ENCODE results near the gene CHN2.
A peak's percentile ranks its signal among the peaks of the same experiment; 100 is the strongest.

Gene CHN2

GRCh38 chr7:29405891-29406290 lies 211.3 kb downstream of the CHN2 start:
- DNase-seq (ENCODE audit: low spot score): no peak

DNA sequence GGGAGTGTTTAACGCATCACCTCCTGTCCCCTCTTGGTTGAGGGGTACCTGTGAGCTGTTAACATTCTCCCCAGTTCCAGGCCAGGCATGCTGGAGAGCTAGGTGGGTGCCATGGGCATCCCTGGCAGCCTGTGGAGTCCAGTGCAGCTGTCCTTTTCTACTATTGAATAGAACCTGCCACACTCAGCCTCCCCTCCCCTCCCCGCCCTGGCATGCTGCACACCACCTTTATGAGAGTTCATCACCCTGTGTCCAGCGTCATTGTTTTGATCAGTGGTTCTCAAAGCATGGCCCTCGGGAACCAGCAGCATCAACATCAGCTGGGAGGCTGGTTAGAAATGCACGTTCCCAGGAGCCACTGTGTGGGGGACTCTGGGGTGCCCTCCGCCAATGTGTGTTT lies 211.8 kb downstream of the CHN2 start:
- no peak for DNase-seq (ENCODE audit: low spot score)

DNA sequence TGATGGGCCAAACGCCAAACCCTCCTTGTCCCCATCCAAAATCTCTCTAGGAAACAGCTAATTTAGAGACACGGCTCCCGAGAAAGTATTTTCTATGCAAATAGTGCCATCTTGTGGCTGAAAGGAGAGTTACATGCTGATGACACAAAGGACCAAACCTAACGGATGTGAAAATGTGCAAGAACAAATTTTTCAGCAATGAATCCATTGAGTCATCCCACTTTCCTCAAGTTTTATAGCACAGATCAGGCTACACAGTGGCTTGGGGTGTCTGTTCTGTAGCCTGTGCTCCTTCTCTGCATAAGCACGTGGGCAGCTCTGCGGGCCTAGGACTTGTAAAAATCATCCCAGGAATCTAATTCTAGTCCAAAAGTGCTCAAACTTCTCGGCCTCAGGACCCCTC lies 214.3 kb downstream of the CHN2 start:
- DNase-seq (ENCODE audit: low spot score): peak; percentile 82

DNA sequence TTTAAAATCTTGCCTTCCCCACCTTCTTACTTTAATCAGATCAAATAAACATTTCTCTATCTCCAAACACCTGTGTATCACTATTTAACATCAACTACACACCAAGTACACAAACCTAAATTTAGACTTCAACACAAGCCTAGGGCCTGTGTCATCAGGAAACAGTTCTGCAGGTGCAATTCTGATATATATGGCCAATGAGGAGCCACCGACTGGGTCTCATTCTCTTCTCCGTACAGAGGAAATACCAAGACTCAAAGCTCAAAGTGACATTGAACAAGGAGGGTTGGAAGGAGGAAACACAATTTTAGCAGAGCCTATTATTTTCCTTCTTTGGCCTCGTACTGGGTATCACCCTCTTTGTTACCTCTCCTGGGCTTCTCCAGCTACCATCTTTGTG lies 216.4 kb downstream of the CHN2 start:
- no peak for DNase-seq (ENCODE audit: low spot score)

DNA sequence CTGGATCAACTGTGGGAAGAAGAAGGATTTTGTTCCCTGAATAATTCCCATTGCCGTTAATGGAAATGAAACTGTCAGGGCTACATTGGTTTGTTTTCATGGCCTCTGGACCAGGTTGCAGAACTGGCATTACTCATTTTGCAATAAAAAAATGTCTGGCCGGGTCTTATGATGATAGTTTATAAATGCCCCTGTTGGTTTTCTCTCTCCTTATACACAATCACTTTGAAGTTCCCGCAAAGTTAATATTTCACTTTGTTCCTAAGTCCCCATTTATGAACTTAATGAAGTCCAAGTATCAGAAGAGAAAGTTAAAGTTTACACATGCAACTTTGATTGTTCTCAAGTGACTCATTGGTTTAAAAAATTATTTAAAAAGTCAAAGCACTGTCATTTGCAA lies 218.3 kb downstream of the CHN2 start:
- DNase-seq (ENCODE audit: low spot score): peak; percentile 88

DNA sequence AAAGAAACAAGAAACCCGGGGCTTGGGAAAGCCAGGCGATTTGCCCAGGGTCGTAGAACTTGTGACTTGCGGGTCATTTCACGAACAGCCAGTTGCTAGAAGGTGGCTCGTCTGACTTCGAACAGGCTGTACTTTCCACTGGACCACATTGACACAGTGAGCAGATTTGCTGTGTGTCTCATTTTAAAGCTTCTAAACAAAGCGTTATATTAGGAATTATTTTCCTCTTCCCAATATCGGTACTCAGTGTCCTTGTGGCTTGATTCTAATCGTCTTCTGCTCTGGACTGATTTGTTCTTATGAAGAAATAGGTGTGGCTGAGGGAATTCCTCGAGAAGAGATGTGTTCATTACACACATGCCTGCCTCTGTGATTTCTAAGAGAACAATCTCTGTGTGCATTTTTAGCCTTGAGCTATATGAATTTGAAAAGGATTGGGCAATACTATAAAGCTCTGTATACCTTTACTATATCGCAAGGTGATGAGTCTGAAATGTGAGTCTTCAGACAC lies 219.1 kb downstream of the CHN2 start:
- no peak for DNase-seq (ENCODE audit: low spot score)

DNA sequence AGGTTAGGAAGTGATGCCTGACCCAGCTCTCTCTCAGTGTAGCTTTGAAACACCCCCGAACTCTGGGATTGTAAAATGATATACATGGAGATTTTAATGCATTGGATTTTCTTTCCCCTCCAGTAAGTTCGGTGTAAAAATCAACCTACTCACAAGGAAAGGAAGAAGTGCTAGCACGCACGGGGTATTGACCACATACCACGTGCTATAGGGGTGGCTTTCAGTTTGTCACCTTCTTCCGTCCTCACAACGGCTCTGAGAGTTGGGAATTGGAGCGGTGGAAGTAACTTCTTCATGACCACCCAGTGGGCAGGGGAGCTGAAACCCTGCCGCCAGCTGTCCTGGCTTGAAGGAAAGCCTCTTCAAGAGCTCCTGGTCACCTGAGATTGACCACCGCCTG lies 219.6 kb downstream of the CHN2 start:
- DNase-seq (ENCODE audit: low spot score): no peak

DNA sequence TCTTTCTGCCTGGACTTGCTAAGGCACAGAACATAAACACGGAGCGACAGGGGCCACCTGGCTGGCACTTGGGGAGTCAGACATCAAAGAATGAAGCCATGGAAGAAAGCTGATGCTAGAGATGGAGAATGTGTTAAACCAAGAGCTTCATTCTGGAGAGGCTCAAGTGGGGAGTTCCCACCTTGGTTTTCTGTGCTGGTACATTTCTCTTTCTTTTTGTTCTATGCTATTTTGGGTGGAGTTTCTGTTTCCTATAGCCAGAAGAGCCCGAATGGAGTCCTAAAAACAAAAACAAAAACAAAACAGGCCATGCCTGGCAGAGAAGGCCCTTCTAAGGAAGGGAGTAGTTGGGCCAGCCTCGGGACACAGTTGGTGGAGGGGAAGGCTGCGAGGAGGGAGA lies 220.6 kb downstream of the CHN2 start:
- DNase-seq (ENCODE audit: low spot score): no peak

GRCh38 chr7:29416276-29416937 lies 221.8 kb downstream of the CHN2 start:
- DNase-seq (ENCODE audit: low spot score): no peak

DNA sequence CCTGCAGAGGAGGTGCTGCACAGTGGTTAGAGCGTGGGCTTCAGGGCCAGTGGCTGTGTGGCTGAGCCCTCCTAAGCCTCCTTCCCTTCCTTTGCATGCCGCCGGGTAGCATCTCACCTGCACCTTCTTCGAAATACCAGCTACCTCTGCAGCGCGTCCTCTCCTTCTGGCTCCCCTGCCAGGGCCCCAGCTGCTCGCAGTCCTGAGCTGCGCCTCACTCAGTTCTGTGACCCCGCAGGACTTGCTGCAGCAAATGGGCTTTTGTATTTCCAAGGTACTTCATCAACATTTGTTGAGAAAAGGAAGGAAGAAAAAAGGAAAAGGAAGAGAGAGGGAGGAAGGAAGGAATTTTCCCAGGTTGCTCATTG lies 222.3 kb downstream of the CHN2 start:
- no peak for DNase-seq (ENCODE audit: low spot score)

DNA sequence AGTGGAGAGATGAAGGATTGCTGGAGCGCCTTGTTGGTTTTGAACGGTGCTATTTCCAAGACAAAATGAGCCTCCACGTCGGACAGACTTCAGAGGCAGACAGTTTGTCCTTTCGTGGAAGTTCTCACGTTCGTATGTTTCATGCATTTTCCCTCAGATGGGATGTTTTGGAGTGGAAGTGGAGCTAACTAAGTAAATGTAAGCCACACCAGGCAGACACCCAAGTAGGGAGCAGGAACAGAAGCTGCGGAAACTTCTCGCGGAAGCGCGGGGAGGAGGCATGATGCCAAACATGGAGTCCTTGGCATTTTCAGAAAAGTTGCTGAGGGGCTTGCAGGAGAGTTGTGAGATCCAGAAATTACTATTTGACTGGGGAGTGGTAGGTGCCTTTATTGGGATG lies 223.5 kb downstream of the CHN2 start:
- DNase-seq (ENCODE audit: low spot score): no peak

DNA sequence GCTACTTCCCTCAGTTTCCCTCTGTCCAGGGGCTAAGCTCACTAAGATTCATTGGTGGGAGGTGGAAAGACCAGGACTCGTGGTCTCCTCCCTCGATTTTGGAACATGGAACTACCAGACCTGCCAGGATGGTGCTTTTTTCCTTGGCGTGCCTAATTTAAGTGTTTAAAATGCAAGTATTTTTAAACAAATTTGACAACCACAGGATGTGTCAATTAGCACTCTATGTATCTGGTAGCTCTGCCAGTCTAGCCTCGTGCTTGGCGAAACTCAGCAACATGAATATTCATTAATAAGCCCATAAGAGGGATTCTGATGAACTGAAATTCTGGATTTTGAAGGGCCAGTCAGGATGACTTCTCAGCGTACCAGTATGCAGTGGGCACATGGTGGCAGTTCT lies 224.1 kb downstream of the CHN2 start:
- DNase-seq (ENCODE audit: low spot score): no peak

DNA sequence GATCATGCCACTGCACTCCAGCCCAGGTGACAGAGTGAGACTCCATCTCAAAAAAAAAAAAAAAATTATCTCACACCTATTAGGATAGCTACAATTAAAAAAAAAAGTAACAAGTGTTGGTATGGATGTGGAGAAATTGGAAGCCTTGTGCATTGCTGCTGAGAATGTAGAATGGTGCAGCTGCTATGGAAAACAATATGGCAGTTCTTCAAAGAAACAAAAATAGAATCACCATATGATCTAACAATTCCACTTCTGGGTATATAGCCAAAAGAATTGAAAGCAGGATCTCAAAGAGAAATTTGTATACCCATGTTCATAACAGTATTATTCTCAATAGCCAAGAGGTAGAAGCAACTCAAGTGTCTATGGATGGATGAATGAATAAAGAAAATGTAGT lies 225.4 kb downstream of the CHN2 start:
- no peak for DNase-seq (ENCODE audit: low spot score)

DNA sequence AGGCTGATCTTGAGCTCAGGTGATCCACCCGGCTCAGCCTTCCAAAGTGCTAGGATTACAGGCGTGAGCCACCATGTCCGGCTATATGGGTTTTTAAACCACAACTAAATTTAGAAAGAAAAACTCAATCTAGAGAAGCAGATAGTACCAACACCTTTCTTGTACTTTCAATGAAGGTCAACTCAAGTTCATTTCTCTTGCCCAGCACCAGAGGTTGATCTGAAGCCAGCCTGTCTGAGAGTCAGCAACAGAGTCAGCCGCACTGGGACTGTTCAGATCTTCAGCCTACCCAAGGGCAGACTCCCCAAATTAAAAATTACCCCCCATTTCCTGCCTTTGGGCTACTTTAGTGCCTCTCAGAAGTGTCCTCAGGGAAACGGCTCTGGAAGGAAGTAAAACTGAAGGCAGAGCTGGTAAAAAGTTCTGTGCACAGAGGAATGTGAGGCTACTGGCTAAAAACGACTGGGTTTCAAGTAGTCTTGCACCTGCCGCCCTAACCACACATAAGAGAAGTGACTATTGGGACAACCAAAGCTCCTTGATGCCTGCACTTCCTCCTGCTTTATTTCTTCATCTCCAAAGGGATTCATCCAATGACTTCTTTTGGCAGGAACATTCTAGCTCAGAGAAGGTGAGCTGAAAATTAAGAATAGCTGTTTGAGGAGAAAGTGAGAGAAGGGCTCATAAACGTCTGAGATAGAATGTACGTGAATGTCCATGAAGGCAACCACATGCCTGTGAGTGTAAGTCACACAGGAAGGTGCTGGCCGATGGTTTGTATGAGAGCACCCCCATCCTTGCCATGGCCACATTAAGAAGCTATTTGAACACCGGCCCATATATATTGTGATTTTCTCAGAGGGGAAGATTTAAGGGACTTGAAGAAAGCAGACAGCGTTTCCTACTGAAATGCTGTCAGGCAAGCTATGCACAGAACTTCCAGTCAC lies 226.7 kb downstream of the CHN2 start:
- DNase-seq (ENCODE audit: low spot score): no peak

DNA sequence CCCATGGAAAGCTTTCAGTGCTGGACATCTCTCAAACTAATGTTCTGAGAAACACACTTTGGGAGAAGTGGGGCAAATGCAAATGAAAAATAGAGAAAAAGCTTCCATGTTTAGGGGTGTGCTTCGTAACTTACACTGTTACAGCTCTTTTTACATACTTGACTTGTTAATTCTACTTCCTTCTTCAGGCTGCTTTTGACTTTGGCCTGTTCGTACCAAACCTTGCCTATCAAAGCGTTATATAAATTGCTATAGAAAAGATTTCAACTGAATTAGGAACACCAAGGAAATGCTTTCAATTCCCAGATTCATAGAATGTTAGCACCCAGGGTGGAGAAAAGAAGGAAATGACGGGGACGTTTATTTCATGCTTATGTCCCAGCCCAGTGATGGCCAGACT lies 228.3 kb downstream of the CHN2 start:
- no peak for DNase-seq (ENCODE audit: low spot score)

DNA sequence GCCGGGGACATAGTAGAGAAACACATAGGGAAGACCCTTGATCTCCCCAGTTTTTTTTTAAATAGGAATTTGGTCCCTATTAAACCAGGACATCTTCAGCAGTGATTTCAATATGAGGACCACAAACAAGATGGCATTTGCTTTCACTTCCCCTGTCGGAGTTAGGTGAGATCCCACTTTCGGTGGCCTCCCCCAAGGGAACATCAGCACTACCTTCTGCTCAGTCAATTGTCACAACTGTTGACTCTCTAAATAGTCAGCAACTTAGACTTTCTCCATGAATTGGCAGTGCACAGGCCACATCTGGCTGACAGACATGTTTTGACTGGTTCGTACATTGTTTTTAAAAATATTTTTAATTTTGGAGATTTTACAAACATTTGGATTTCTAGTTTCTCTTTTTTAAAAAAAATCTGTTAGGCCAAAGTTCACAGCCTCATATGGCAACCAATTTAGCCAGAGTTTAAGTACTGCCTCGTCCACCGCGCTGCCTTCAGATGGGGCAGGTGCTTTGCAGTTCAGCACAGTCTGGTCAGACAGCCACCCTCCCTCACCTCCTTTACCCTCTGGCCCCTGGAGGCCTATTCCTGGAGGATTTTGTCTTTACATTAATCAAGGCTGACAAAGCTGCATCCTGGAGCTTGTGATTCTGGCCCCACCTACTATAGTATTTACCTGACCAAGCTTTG lies 229.9 kb downstream of the CHN2 start:
- no peak for DNase-seq (ENCODE audit: low spot score)

- DNase-seq (ENCODE audit: low spot score): no peak
Measured at GRCh38 chr7:29424984-29425309, 230.4 kb downstream of the CHN2 start.

- DNase-seq (ENCODE audit: low spot score): no peak
Measured at GRCh38 chr7:29426587-29426986, 232.0 kb downstream of the CHN2 start.

DNA sequence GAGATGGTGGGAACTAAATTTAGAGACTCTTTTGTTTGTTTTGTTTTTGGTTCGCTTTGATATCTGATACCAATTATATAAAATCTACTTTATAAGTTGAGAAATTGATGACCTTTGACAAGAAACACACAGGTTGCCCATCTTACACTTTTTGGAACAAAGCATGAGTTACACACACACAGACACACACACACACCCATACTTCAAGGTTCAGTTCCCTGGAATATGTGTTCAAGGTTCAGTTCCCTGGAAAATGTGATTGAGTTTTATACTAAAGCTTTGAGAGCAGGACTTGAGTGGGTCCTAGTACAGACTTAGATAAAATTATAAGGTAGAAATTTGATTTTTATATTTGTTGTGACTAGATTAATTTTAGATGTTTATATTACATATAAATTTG lies 234.8 kb downstream of the CHN2 start:
- DNase-seq (ENCODE audit: low spot score): no peak

GRCh38 chr7:29430279-29430949 lies 235.8 kb downstream of the CHN2 start:
- no peak for DNase-seq (ENCODE audit: low spot score)

- no peak for DNase-seq (ENCODE audit: low spot score)
Measured at GRCh38 chr7:29431686-29432085, 237.1 kb downstream of the CHN2 start.

DNA sequence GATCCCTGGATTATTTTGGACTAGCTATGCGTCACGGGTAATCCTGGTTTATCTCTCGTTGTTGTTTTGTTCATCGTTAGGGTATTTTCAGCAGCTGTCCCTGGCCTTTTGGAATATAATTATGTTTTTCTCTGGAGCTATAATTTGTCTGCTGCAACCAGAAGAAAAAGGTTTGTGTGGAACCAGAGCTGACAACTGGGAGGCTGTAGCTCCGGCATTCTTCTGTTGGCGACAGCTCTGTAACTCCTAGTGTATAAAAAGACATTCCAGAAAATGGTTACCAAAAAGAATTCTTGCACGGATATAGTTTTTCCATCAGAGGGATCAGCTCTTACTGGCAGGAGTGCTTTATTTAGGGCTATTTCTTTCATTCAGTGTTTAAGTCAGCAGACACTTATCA lies 238.1 kb downstream of the CHN2 start:
- DNase-seq (ENCODE audit: low spot score): no peak
